ENCODE results near the gene HIF3A. TPM values are rescaled to one million over a fixed set of nuclear protein-coding genes. Genes with fewer than 3 reads are reported as not detected.
"Not testable (repeated sequence)": the region's sequence is repeated elsewhere in the genome, so short reads cannot be mapped to it uniquely, and the experiment has no call there.

The HIF3A gene
- total RNA-seq, 1 donor from 2014 or later = 175 TPM

DNA sequence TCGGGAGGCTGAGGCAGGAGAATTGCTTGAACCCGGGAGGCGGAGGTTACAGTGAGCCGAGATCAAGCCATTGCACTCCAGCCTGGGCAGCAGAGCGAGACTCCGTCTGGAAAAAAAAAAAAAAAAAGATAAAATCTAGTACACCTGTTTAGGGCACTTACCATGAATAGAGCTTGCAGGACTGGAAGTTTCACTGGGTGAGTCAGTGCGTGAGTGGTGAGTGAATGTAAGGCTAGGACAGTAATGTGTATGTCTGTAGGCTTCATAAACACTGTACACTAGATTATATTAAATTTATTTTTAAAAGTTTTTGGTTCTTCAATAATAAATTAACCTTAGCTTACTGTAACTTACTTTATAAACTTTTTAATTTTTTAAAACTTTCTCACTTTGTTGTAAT lies 73.0 kb downstream of the HIF3A start:
- H3K4me1 Mint-ChIP-seq = peaks cover 14% of the 10 kb centered on the region
- TF ChIP-seq, protein P1, sequence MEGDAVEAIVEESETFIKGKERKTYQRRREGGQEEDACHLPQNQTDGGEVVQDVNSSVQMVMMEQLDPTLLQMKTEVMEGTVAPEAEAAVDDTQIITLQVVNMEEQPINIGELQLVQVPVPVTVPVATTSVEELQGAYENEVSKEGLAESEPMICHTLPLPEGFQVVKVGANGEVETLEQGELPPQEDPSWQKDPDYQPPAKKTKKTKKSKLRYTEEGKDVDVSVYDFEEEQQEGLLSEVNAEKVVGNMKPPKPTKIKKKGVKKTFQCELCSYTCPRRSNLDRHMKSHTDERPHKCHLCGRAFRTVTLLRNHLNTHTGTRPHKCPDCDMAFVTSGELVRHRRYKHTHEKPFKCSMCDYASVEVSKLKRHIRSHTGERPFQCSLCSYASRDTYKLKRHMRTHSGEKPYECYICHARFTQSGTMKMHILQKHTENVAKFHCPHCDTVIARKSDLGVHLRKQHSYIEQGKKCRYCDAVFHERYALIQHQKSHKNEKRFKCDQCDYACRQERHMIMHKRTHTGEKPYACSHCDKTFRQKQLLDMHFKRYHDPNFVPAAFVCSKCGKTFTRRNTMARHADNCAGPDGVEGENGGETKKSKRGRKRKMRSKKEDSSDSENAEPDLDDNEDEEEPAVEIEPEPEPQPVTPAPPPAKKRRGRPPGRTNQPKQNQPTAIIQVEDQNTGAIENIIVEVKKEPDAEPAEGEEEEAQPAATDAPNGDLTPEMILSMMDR (IDR thresholded peaks at IDR 0.05; ENCODE audit: unreplicated experiment) = no peak
- DNase-seq (ENCODE audit: low spot score in 2 of 2, unreplicated experiment in 2 of 2) = no peak
- H3K9me3 Mint-ChIP-seq = no peaks in the 10 kb centered on the region
- H3K36me3 Mint-ChIP-seq = peaks cover 12% of the 10 kb centered on the region
- H3K4me3 Mint-ChIP-seq = no peak overlapping the region
- H3K27me3 Mint-ChIP-seq (ENCODE audit: low read depth) = no peaks in the 10 kb centered on the region
- H3K27ac Mint-ChIP-seq = no peak overlapping the region

DNA sequence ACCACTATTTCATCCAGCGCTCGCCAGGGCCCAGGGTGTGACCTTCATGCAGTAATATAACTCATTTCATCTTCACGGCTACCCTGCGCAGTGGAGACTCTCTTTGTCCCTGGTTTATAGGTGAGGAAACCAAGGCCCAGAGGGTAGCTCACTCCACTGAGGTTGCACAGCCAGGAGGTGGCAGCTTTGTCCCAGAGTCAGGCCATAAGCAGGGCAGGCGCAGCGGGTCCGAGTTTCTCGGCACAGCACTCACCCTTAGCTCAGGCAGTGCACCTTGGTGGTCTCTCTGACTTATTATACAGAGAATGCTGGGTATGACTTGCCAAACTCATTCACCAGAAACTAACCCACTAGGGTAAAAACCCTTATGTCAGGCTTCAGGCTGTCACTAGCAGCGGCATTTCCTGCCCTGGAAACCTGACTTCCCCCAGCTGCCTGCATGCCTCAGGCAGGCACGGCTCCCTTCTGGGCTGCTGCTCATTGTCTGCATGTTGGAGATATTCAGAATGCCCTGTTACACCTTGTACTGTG lies 74.6 kb downstream of the HIF3A start:
- Mint-ChIP-seq H3K9me3 (no peaks in the 10 kb centered on the region), H3K4me3 (no peak overlapping the region), H3K4me1 (peaks cover 14% of the 10 kb centered on the region), H3K27me3 (ENCODE audit: low read depth) (no peaks in the 10 kb centered on the region), H3K36me3 (peaks cover 11% of the 10 kb centered on the region), H3K27ac (no peak overlapping the region)
- TF ChIP-seq, protein P1 (IDR thresholded peaks at IDR 0.05; ENCODE audit: unreplicated experiment) = no peak
- DNase-seq (ENCODE audit: low spot score in 2 of 2, unreplicated experiment in 2 of 2) = no peak

DNA sequence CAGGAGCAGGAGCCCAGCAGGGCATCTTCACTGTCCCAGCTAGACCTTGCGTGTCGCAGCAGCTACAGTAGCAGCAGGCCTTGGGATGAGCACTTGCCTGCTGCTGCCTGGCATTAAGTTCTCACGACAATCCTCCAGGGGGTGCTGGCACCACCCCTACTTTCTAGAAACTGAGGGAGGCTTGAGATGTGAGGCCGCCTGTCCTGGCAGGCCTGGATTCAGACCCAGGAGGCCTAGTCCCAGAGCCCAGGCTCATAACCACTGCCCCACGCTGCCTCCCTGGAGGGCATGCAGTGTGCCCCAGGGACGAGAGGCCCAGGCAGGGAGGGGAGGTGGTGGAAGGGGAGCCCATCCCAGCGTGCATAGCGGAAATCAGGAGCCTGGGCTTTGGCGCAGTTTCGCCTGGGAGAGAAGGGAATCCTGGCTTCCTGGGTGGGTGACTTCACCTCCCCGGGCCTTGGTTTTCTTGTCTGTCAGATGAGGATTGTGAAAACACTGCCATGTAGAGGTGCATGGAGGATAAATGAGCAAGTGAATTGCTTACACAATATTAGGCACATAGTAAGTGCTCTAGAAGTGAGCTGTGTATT lies 76.2 kb downstream of the HIF3A start:
- TF ChIP-seq, protein P1 (IDR thresholded peaks at IDR 0.05; ENCODE audit: unreplicated experiment) = peak; percentile 18
- peak overlapping the region; percentile 56 for H3K27ac Mint-ChIP-seq
- H3K4me3 Mint-ChIP-seq = no peak overlapping the region
- DNase-seq (ENCODE audit: low spot score in 2 of 2, unreplicated experiment in 2 of 2) = no peak
- no peaks in the 10 kb centered on the region for H3K27me3 Mint-ChIP-seq (ENCODE audit: low read depth)
- H3K9me3 Mint-ChIP-seq = no peaks in the 10 kb centered on the region
- peaks cover 15% of the 10 kb centered on the region for H3K36me3 Mint-ChIP-seq
- H3K4me1 Mint-ChIP-seq = peaks cover 16% of the 10 kb centered on the region

DNA sequence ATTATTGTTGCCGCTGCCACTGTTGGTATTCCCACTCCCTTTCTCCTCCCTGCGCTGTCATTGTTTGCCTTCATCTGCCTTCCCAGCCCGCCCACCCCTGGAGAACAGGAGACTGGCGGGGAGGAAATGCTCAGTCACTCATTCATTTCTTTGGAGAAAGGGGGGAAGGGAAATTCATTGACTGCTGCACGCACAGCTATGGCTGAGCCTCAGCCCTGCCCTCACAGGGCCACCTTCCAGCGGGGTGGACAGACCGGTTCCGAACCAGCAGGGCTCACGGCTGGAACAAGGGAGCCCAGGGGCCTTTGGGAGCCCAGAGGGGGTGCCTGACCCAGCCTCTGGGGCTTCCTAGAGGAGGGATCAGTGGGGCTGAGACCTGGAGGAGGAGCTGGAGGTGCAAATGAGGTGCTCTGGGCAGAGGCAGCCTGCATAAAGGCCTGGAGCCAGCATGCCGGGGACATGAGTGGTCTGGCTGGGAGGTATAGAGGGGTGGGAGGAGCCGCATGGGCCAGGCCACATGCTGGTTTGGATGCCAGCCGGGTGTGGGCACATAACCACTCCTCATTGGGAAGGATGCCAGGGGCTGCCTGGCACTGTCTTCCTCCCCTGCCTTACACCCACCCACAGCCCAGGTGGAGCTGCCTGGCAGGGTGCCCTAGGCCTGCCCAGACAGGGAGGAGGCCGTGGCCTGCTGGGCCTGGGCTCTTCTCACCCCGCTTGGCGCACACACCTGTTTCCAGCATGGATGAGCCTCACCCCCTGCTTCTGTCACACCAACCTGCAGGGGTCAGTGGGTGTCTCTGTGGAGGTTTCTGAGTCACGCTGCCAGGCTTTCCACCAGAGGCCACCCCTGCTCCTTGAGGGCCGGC lies 76.9 kb downstream of the HIF3A start:
- Mint-ChIP-seq H3K36me3 (peaks cover 17% of the 10 kb centered on the region), H3K4me1 (peaks cover 21% of the 10 kb centered on the region), H3K27me3 (ENCODE audit: low read depth) (no peaks in the 10 kb centered on the region), H3K27ac (peak overlapping the region; percentile 79), H3K9me3 (no peaks in the 10 kb centered on the region), H3K4me3 (no peak overlapping the region)
- TF ChIP-seq, protein P1 (IDR thresholded peaks at IDR 0.05; ENCODE audit: unreplicated experiment) = no peak
- DNase-seq (ENCODE audit: low spot score in 2 of 2, unreplicated experiment in 2 of 2) = no peak

DNA sequence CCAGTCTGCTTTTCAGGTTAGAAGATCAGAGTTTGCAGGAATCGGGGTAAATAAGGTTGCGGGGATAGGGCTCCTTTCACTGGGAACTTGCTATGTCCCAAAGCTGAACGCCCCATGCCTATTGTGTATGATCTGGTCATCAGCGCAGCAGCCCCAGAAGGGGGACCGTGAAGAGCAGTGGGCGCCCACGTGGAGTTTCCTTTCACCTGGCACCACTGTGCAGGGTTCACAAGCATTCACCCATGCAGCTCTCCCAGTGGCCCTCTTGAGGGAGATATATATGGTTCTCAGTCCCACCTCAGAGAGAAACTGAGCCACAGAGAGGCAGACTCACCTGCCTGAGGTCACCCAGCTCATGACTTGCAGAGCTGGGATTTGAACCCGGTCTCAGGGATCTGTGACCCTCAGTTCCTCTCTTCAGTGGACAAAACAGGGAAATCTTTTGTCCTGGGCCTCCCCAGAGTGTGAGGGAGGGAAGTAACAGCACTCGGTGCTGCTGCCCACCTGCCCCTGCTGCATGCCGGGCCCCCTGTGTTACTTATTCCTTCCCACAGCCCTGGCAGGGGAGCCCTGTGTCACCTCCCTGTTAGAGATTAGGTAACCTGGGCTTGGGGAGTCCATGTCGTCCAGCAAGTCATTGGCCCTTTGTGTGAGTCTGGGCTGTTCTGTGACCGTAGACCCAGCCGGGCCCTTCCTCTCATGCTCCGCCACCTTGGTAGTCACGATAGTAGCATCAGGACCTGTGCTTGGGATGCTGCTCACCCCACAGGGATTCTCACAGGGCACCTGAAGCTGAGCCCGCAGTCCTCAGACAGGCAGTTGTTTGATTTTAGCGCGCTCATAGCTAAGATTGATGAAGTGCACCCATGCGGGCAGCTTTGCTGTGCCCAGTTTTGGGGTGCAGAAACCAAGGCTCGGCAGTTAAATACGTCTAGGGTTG lies 78.0 kb downstream of the HIF3A start:
- peaks cover 21% of the 10 kb centered on the region for H3K4me1 Mint-ChIP-seq
- TF ChIP-seq, protein P1 (IDR thresholded peaks at IDR 0.05; ENCODE audit: unreplicated experiment) = no peak
- H3K27ac Mint-ChIP-seq = no peak overlapping the region

DNA sequence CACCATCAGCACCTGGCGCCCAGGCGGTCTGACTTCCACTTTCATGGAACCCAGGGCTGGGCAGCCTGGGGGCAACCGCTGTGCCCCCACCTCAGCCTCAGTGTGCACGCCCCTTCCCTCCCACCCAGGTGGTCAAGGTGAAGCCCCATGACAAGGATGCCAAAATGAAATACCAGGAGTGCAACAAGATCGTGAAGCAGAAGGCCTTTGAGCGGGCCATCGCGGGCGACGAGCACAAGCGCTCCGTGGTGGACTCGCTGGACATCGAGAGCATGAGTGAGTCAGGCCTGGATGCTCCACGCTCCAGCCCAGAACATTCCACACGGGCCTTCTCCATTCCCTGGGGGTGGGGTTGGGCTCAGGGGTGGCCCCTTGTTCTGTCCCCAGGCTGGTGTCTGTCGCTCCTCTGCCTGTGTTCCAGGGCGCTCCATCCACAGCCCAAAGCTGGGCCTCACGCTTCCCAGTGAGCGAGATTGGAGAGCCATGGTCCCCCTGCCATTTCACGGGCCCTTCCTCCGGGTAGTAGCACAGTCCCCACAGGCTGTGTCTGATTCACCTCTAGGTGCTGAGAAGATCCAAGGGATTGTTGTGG lies 78.7 kb downstream of the HIF3A start:
- Mint-ChIP-seq H3K36me3 (peaks cover 28% of the 10 kb centered on the region), H3K4me1 (peaks cover 21% of the 10 kb centered on the region)

More for the DNA sequence above, 78.0 kb downstream of the HIF3A start:
- Mint-ChIP-seq H3K9me3 (no peaks in the 10 kb centered on the region), H3K4me3 (no peak overlapping the region), H3K36me3 (peaks cover 24% of the 10 kb centered on the region), H3K27me3 (ENCODE audit: low read depth) (no peaks in the 10 kb centered on the region)
- DNase-seq (ENCODE audit: low spot score in 2 of 2, unreplicated experiment in 2 of 2) = no peak

More for the DNA sequence above, 78.7 kb downstream of the HIF3A start:
- not testable (repeated sequence) for H3K27ac Mint-ChIP-seq; H3K27me3 Mint-ChIP-seq (ENCODE audit: low read depth); DNase-seq (ENCODE audit: low spot score in 2 of 2, unreplicated experiment in 2 of 2); H3K4me3 Mint-ChIP-seq; H3K9me3 Mint-ChIP-seq
